Neuronal stem cell (in vitro differentiated cells): ENCODE measurements around the gene ITPR2.

Experiments used
- DNase-seq: peaks from one replicate; pipeline ENCODE4 v3.0.0-alpha.2; 2013; ENCODE audit warnings: low spot score
- H2AFZ ChIP-seq: one replicate; pipeline ENCODE4 v1.6.1; 2013; ENCODE audit warnings: mild to moderate bottlenecking, low read length, inconsistent platforms
- H2AK5ac ChIP-seq: 2 replicates; pipeline ENCODE4 v1.6.1; 2013; ENCODE audit warnings: low read depth, mild to moderate bottlenecking, inconsistent platforms, low read length, moderate library complexity, mixed read lengths
- H2BK120ac ChIP-seq: 2 replicates; pipeline ENCODE4 v1.6.1; 2013; ENCODE audit warnings: low read depth, mild to moderate bottlenecking, inconsistent platforms, low read length, moderate library complexity, mixed read lengths
- H2BK12ac ChIP-seq: one replicate; pipeline ENCODE4 v1.6.1; 2013; ENCODE audit warnings: low read length, inconsistent platforms
- H2BK15ac ChIP-seq: 2 replicates; pipeline ENCODE4 v1.6.1; 2013; ENCODE audit warnings: mild to moderate bottlenecking, low read length, inconsistent platforms, mixed read lengths
- H2BK5ac ChIP-seq: one replicate; pipeline ENCODE4 v1.6.1; 2013; ENCODE audit warnings: inconsistent platforms, mild to moderate bottlenecking, low read length, moderate library complexity
- H3K14ac ChIP-seq: one replicate; pipeline ENCODE4 v1.6.1; 2013; ENCODE audit warnings: low read length, inconsistent platforms
- H3K18ac ChIP-seq: 2 replicates; pipeline ENCODE4 v1.6.1; 2013; ENCODE audit warnings: low read length, inconsistent platforms
- H3K23ac ChIP-seq: 2 replicates; pipeline ENCODE4 v1.6.1; 2013; ENCODE audit warnings: low read depth, mild to moderate bottlenecking, mixed read lengths, low read length, inconsistent platforms; ENCODE audit not compliant: poor library complexity
- H3K27ac ChIP-seq: replicated peaks from 3 replicates; pipeline ENCODE4 v1.5.1; 2013; ENCODE audit warnings: low read length, inconsistent platforms
- H3K27me3 ChIP-seq, 3 experiments: 2 replicates each; pipeline ENCODE4 v1.6.1; 2013; ENCODE audit warnings: low read length in 3 of 3, mild to moderate bottlenecking in 2 of 3, inconsistent platforms in 1 of 3, low read depth in 1 of 3, mixed read lengths in 1 of 3, moderate library complexity in 1 of 3; ENCODE audit not compliant: control insufficient read depth in 3 of 3, insufficient read depth in 3 of 3
- H3K36me3 ChIP-seq, 2 donors: replicated peaks in 1 of 2; 2 replicates each; pipeline ENCODE4 v1.6.1; 2013; ENCODE audit warnings: low read length in 2 of 2; ENCODE audit not compliant: control insufficient read depth in 2 of 2, insufficient read depth in 2 of 2
- H3K4ac ChIP-seq: 2 replicates; pipeline ENCODE4 v1.6.1; 2013; ENCODE audit warnings: inconsistent platforms, mild to moderate bottlenecking, low read length, moderate library complexity
- H3K4me1 ChIP-seq, 2 donors: 1 replicate in 1 of 2; 2 replicates in 1 of 2; pipeline ENCODE4 v1.6.1; 2013; ENCODE audit warnings: low read length in 2 of 2, low read depth in 1 of 2; ENCODE audit not compliant: control insufficient read depth in 2 of 2, insufficient read depth in 1 of 2
- H3K4me2 ChIP-seq: one replicate; pipeline ENCODE4 v1.6.1; 2013; ENCODE audit warnings: mild to moderate bottlenecking, low read length, inconsistent platforms; ENCODE audit not compliant: insufficient read depth, poor library complexity, severe bottlenecking
- H3K4me3 ChIP-seq, 2 donors: 2 replicates each; pipeline ENCODE4 v1.5.1; 2013; ENCODE audit warnings: low read length in 2 of 2, mild to moderate bottlenecking in 2 of 2, inconsistent platforms in 1 of 2, moderate library complexity in 1 of 2
- H3K79me1 ChIP-seq: one replicate; pipeline ENCODE4 v1.6.1; 2013; ENCODE audit warnings: low read depth, mild to moderate bottlenecking, inconsistent platforms, low read length, moderate library complexity
- H3K9ac ChIP-seq: one replicate; pipeline ENCODE4 v1.6.1; 2013; ENCODE audit warnings: mild to moderate bottlenecking, low read depth, low read length, inconsistent platforms; ENCODE audit not compliant: poor library complexity
- H3K9me3 ChIP-seq, 2 donors: replicated peaks in 1 of 2; 2 replicates each; pipeline versions ENCODE3 to v1.6.1; 2013; ENCODE audit warnings: low read length in 2 of 2, mild to moderate bottlenecking in 2 of 2, inconsistent platforms in 1 of 2, low read depth in 1 of 2, mixed read lengths in 1 of 2, moderate library complexity in 1 of 2; ENCODE audit not compliant: control insufficient read depth in 2 of 2, insufficient read depth in 1 of 2
- H4K8ac ChIP-seq: one replicate; pipeline ENCODE4 v1.6.1; 2013; ENCODE audit warnings: low read depth, mild to moderate bottlenecking, inconsistent platforms, low read length, moderate library complexity
- H4K91ac ChIP-seq: one replicate; pipeline ENCODE4 v1.6.1; 2013; ENCODE audit warnings: low read length, low read depth, mild to moderate bottlenecking, inconsistent platforms; ENCODE audit not compliant: poor library complexity
- WGBS, 2 donors: extraction: QIAGEN DNeasy Blood & Tissue Kit; methylation state at CpG; one replicate each; pipeline ENCODE4 v1.1.7; 2013; ENCODE audit warnings: missing lambda C conversion rate in 2 of 2, mixed read lengths in 1 of 2; ENCODE audit not compliant: insufficient read length in 2 of 2, insufficient replicate concordance in 1 of 2; ENCODE audit errors: extremely low coverage in 2 of 2; 5-methylcytosine and 5-hydroxymethylcytosine counted together

Gene ITPR2

DNA sequence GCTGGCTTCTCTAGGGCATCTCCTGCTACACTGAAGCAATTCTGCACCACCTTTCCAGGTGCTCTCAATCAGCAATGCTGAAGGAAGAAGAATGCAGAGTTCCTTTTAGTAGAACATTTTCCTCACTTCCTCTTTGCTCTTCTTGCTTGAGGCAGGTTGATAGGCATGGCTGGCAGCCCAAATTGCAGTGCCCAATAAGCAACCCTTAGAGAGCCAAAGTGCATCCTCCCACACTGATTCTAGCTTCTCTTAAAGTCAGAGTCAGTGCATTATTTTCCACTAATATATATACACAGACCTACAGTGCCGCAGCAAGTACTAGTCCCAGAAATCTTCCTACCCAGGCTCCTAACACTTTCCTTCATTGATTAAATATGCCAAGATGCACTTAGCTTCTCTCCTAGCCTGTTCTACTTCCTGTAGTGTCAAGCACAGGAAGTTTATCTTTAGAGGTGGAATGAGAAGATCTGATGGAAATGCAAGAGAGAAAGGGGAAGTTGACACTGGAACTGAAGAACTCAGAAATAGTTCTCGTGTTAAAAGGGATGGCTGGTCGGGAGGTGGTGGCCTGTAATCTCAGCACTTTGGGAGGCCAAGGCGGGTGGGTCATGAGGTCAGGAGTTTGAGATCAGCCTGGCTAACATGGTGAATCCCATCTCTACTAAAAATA, 504.9 kb downstream of the ITPR2 start:
- H3K4me2 ChIP-seq, result no peak overlapping the region
- H4K8ac ChIP-seq, result no peak overlapping the region
- no peak overlapping the region for H2BK5ac ChIP-seq
- H3K36me3 ChIP-seq, result no peaks in the 10 kb centered on the region
- H3K27ac ChIP-seq, result no peak overlapping the region
- no peak overlapping the region for H3K14ac ChIP-seq
- no peak overlapping the region for H2BK120ac ChIP-seq
- no peaks in the 10 kb centered on the region for H3K27me3 ChIP-seq
- H2AFZ ChIP-seq, result no peak overlapping the region
- DNase-seq, result no peak
- no peak overlapping the region for H4K91ac ChIP-seq
- H3K4me3 ChIP-seq, result no peak overlapping the region
- no peaks in the 10 kb centered on the region for H3K79me1 ChIP-seq
- no peak overlapping the region for H3K18ac ChIP-seq
- no peak overlapping the region for H3K4ac ChIP-seq
- H2BK12ac ChIP-seq, result no peak overlapping the region
- H3K4me1 ChIP-seq, result no peaks in the 10 kb centered on the region
- no peak overlapping the region for H2BK15ac ChIP-seq
- H2AK5ac ChIP-seq, result no peak overlapping the region
- H3K23ac ChIP-seq, result no peak overlapping the region
- no peak overlapping the region for H3K9ac ChIP-seq
- no CpG with 5 or more reads among the region's 4 CpGs for WGBS, 2 donors
- H3K9me3 ChIP-seq, result no peaks in the 10 kb centered on the region

DNA sequence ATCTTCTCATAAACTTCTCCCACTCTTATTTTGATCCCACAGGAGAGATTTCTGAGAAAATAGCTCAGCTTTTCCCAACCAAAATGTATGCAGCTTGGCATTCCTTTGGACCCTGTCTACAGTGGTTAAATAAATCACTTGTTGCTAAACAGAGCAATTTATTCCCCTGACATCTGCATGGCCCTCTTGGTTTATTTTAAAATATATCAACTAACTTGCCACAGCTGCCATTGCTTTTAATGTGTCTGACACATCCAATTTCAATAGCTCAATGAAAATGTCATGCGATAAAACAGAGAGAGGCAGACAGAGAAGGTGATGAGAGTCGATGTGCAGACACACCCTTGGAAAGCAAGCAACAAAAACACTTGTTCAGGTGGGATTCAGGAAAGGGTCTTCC, 509.3 kb downstream of the ITPR2 start:
- Histone ChIP-seq H3K79me1 (no peaks in the 10 kb centered on the region), H3K4me1 (peaks cover 0 to 1% of the 10 kb centered on the region in 2 donors), H3K9me3 (peaks cover 0 to 6% of the 10 kb centered on the region in 2 donors), H2BK120ac (no peak overlapping the region), H2BK5ac (no peak overlapping the region), H3K9ac (no peak overlapping the region), H3K23ac (no peak overlapping the region), H4K8ac (no peak overlapping the region), H3K4me2 (no peak overlapping the region), H3K14ac (no peak overlapping the region), H2BK12ac (no peak overlapping the region), H2AK5ac (no peak overlapping the region), H3K4me3 (no peak overlapping the region), H4K91ac (no peak overlapping the region), H3K18ac (no peak overlapping the region), H3K27ac (no peak overlapping the region), H3K4ac (no peak overlapping the region), H3K27me3 (no peaks in the 10 kb centered on the region), H3K36me3 (no peaks in the 10 kb centered on the region), H2BK15ac (no peak overlapping the region), H2AFZ (no peak overlapping the region)
- no peak for DNase-seq
- WGBS, 2 donors, result no CpG with 5 or more reads among the region's 2 CpGs

DNA sequence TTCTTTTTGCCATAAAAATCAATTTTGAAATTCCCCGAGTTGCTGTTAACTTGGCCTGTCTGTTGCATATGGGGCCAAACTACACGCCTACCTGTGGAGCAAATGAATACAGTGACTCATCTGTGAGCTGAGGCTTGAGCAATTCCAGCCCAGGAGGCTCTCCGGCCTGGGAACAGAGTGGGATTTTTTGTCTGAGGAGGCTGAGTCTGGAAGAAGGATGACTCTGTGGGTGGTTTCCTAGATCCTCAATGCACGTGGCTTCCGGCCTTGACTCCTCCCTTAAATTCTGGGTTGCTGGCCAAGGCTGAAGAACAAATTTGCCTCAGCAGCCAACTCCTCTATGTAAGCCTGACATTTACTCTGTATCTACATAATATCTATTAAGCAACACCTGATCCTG, 513.5 kb downstream of the ITPR2 start:
- peaks cover 0 to 6% of the 10 kb centered on the region in 2 donors for H3K9me3 ChIP-seq
- no peaks in the 10 kb centered on the region for H3K79me1 ChIP-seq
- peak overlapping the region; percentile 38 for H2AFZ ChIP-seq
- H4K8ac ChIP-seq, result no peak overlapping the region
- no peak overlapping the region for H3K18ac ChIP-seq
- H3K23ac ChIP-seq, result no peak overlapping the region
- DNase-seq, result no peak
- no peak overlapping the region for H3K4ac ChIP-seq
- no CpG with 5 or more reads among the region's 5 CpGs for WGBS, 2 donors
- H3K27ac ChIP-seq, result no peak overlapping the region
- no peaks in the 10 kb centered on the region for H3K27me3 ChIP-seq
- no peak overlapping the region for H2AK5ac ChIP-seq
- H3K4me3 ChIP-seq, result no peak overlapping the region
- no peaks in the 10 kb centered on the region for H3K36me3 ChIP-seq
- H2BK5ac ChIP-seq, result no peak overlapping the region
- no peak overlapping the region for H2BK15ac ChIP-seq
- H3K4me1 ChIP-seq, result peaks cover 0 to 6% of the 10 kb centered on the region in 2 donors
- no peak overlapping the region for H2BK12ac ChIP-seq
- no peak overlapping the region for H4K91ac ChIP-seq
- H3K9ac ChIP-seq, result no peak overlapping the region
- no peak overlapping the region for H3K4me2 ChIP-seq
- no peak overlapping the region for H3K14ac ChIP-seq
- H2BK120ac ChIP-seq, result no peak overlapping the region

DNA sequence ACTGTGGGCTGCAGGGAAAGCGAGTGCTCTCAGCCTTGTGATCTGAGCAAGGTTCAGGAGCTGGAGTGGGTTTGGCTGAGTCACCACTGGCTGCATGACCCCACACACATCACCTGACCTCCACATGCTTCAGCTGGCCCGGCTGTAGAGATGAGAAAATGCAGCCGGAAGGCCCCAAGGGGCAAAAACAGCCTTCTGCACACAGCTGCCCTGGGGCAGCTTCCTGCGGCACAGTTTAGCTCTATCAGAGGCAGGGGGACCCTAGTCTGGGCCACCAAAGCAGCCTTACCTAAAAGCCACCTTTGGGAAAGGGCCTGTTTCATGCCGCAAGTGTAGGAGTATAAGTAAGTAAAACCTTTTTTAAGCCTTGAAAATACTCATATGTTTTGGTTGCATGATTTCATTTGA, 514.3 kb downstream of the ITPR2 start:
- Histone ChIP-seq H2BK12ac (no peak overlapping the region), H2BK5ac (no peak overlapping the region), H4K91ac (no peak overlapping the region), H3K9ac (no peak overlapping the region), H3K27ac (no peak overlapping the region), H4K8ac (no peak overlapping the region), H3K4me2 (no peak overlapping the region), H3K4me1 (peaks cover 0 to 6% of the 10 kb centered on the region in 2 donors), H3K23ac (no peak overlapping the region), H3K4me3 (no peak overlapping the region), H3K4ac (no peak overlapping the region), H3K27me3 (no peaks in the 10 kb centered on the region), H2BK15ac (no peak overlapping the region), H2BK120ac (no peak overlapping the region), H3K79me1 (no peaks in the 10 kb centered on the region), H2AK5ac (no peak overlapping the region), H2AFZ (peak overlapping the region; percentile 84), H3K14ac (no peak overlapping the region), H3K9me3 (peaks cover 0 to 6% of the 10 kb centered on the region in 2 donors), H3K18ac (no peak overlapping the region), H3K36me3 (no peaks in the 10 kb centered on the region)
- no CpG with 5 or more reads among the region's 5 CpGs for WGBS, 2 donors
- DNase-seq, result no peak
